ENCODE measurements around the gene LARGE1.
"Not testable (repeated sequence)": the region's sequence is repeated elsewhere in the genome, so short reads cannot be mapped to it uniquely, and the experiment has no call there.

LARGE1 gene

DNA sequence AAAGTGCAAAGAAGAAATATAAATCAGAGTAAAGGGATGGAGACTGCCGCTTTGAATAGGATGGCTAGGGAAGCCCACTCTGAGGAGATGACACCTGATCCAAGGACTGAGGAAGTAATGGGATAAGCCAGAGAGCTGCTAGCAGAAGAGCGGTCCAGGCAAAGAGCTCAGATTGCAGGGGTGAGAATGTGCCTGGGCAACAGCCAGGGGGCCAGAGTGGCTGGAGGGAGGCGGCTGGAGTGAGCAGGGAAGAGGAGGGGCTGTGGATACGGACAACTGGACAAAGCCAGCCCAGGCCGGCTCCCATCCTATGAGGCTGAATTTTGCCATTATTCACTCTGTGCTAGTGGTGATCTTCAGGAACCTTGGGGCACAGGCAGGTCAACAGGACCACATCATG lies 501.8 kb downstream of the LARGE1 start:
- DNase-seq (ENCODE audit: low spot score), result no peak

GRCh38 chr22:33415401-33415800 lies 504.9 kb downstream of the LARGE1 start:
- DNase-seq (ENCODE audit: low spot score), result no peak

- no peak for DNase-seq (ENCODE audit: low spot score)
These were observed 511.2 kb downstream of the LARGE1 start for GRCh38 chr22:33409079-33409478.

GRCh38 chr22:33405194-33405593 lies 515.1 kb downstream of the LARGE1 start:
- DNase-seq (ENCODE audit: low spot score), result no peak

DNA sequence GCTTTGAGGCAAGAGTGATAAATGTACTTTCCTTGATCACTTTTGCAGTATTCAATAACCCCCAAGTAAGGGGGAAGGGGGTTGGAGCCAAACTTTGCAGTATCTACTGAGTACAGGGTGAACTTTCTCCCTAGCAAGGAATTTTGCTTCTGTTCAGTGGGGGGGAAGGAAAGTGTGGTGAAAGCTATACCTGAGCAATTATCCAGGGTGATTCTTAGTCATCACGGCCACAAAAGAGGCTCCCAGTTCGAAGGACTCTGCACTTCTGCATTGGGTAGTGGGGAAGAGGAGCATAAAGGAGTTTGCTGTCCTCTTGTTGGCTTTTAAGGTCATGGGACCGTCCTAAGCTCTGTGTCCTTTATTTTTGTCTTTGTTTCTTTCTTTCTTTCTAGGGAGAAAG lies 515.6 kb downstream of the LARGE1 start:
- DNase-seq (ENCODE audit: low spot score), result no peak

GRCh38 chr22:33402325-33402724 lies 518.0 kb downstream of the LARGE1 start:
- DNase-seq (ENCODE audit: low spot score), result no peak

DNA sequence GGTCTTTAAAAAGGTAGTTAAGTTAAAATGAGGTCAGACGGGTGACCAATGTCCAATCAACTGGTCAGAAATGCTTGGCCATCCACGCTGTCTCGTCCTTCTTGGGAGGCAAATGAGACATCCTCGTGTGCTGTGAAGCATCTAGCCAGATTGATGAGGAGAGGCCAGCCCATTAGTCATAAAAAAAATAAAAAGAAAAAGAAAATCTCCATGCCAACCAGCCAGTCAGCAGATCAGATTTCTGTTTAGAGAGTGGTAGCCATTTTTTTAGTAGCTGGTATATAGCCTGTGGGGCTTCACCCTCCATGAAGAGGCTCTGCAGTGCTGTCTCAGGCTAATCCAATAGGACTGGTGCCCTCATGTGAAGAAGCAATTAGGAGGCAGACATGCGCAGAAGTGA lies 519.0 kb downstream of the LARGE1 start:
- DNase-seq (ENCODE audit: low spot score), result no peak

GRCh38 chr22:33400891-33401290 lies 519.4 kb downstream of the LARGE1 start:
- no peak for DNase-seq (ENCODE audit: low spot score)

DNA sequence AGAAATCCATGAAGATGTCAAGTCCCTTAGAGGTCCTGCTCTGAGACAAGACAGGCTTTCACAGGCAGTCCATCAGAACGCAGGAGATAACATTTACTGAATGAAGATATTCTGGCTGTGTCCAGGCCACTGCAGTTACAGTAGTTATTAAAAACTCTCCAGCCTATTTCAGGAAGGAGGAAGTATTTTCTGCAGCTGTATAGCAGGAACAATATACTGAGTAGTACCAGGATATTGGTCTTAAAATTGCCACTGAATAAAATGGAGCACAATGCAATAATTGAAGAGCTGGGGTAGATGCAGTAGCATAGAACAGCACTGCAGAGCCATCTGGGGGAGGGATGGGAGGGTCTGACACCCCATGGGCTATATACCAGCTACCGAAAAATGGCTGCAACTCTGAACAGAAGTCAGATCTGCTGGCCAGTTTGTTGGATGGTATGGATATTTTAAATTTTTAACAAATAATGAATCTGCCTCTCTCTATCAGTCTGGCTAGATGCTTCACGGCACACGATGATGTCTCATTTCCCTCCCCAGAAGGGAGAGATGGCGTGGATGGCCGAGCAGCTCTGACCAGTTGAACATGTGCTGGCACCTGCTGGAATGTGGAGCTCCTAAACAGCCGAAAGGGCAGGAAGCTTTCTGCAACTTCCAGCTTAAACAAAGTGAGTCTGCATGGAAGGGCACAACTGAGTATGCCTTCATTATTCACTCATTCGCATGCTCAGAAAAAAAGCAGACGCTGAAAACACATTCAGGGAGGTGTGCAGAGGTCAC lies 520.0 kb downstream of the LARGE1 start:
- DNase-seq (ENCODE audit: low spot score), result no peak

DNA sequence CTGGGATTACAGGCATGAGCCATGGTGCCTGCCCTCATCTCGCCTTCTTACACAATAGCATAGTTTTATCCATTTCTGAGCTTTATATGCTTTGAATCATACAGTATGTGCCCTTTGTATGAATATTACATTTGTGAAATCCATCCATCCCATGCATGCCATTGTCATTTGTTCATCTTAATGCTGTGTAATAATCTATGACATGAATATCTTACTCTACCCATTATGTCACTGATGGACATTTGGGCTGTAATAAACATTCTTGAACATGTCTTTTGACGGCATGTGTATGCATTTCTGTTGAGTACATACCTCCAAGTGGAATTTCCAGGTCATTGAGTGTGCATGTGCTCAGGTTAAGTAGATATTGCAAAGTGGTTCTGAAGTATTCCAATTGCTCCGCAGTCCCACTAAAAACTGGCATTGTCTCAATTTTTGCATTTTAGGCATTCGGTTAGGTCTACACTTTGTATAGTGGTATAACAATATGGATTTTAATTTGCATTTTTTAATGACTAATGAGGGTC lies 522.8 kb downstream of the LARGE1 start:
- DNase-seq (ENCODE audit: low spot score), result no peak

DNA sequence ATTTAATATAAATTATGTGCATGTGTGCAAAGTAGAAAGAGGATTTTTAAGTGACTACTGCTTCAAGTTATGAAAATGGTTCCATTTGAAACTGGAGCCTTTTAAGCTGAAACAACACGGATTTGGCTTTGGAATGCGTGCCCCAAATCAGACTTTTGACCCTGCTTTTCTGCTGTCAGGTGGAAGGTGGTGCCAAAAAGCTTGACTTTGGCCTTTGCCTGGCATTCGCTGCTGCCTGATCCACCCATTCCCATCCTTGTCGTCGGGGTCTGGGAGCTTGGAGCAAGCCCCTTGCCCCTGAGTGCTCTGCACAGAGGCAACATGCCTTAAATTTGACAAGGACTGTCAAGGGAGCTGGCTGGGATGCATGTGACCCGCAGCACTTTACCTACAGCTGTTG lies 526.8 kb downstream of the LARGE1 start:
- DNase-seq (ENCODE audit: low spot score), result no peak

DNA sequence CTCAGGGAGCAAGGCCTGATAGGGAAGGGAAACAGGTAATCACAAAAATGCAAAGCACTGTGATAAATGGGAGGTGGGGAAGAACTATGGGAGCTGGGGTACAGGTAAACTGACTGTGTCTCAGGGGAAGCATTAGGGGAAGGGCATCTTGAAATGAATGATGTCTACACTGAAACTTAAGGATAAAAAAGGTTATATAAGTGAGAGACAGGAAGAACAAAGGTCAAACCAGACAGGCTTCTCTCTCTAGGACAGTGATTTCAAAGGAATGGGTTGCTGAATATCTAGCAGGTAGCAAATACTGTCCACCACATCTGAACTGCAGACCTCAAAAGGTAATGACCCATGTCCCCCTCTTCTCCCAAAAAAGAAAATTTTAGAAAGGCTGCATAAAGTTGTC lies 529.0 kb downstream of the LARGE1 start:
- DNase-seq (ENCODE audit: low spot score), result no peak

- no peak for DNase-seq (ENCODE audit: low spot score)
These were observed 530.3 kb downstream of the LARGE1 start for GRCh38 chr22:33389936-33390335.

DNA sequence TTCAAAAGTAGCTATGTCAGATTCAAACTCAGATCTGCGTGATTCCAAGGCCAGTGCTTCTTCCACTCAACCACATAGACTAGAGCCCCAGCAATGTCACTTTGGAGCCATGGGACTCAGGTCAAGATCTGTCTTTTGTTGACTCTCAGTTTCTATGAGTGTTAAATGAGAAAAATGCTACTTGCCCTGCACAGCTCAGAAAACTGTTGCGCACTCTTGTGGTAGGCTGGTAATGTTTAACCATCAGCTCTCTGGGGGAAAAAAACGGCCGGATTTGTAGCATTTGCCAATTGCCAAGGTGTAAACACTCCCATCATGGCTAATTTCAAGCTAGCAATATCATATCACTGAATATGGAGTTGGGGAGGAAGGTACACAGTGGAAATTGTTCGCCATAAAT lies 534.0 kb downstream of the LARGE1 start:
- DNase-seq (ENCODE audit: low spot score), result no peak

GRCh38 chr22:33385611-33386010 lies 534.7 kb downstream of the LARGE1 start:
- DNase-seq (ENCODE audit: low spot score), result no peak

GRCh38 chr22:33382436-33382835 lies 537.8 kb downstream of the LARGE1 start:
- no peak for DNase-seq (ENCODE audit: low spot score)

DNA sequence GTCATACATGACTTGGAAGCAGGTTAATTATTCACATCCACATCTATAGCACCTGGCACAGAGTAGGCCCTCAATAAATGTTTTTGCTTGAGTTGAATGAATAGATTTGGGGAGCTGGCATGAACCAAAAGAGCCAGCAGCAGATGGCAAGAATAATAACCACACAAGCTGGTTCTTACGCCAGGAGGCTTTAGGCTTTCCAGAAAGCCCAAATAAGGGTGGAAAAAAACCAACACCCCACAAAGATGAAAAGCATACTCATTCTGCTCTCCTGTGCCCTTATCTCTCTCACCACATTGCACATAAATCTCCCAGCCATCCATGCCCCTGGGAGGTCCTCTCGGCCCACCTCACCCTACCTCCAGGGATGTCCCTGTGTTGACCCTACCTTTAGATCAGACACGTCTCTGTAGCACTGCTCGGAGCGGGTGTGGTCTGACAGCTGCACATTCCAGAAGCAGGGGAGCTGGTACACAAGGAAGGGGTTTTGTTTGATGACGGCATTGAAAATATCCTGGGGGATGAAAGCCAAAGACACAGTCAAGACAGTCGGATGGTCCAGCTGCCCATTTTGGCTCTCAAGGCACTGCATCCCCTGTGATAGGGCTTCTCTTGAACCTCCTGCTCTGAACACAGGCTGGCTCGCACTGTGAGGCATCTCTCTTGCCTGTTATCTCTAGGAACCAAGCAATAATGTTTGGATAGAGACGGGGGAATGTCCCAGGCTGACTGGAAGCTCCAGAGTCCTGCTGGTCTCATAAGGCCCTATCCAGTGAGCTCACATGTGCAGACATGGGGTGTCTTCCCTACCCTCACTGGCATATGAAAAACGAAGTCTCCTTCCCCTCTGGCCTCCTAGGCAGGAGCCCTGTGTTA lies 538.5 kb downstream of the LARGE1 start:
- DNase-seq (ENCODE audit: low spot score), result no peak

DNA sequence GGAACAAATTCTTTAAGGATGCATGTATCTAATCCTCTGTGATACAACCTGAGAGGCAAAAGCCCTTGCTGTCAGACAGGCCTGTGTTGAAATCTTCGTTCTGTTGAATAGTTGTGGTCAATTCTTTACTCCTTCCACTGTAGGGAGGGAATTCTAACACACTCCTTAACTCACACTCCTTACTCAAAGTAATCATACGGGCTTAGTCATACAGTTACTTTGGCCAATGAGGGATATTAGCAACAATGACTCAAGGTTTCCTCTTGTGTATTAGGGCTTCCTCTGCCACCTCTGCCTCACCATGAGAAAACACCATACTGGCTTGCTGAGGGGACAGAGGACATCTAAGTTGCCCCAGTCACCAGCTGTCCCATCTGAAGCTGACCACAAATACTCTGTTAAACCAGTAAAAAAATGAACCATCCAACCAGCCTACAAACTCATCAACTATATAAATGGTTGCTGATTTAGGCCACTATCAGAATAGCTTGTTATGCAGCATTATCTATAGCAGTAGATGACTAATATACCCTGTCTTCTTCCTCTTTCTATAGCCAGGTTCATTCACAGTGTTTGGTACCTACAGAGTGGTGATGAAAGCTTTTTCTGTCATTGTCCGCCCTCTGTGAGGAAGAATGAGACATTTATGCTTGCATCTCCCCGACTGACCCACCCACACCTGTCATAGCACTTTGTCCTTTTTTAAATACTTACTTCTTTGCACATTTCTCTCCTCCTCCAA lies 539.3 kb downstream of the LARGE1 start:
- DNase-seq (ENCODE audit: low spot score), result no peak

DNA sequence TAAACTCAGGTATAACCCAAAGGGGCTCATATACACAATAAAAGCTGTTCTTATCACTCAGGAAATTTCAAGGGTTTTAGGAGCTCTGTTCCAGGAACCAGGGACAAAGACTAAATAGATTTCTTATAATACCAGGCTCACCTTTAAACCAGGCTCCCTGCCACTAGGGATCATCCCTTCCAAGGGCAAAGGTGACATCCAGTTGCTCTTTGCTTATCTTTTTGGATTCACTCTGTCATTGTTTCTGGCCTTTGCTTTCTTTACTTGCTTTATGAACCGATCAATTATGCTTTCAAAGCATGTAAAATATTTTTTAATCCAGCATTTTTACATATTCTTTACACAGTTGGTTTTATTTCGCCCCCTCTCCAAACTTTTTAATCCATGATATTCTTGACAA lies 540.4 kb downstream of the LARGE1 start:
- DNase-seq (ENCODE audit: low spot score), result no peak

- no peak for DNase-seq (ENCODE audit: low spot score)
These were observed 547.4 kb downstream of the LARGE1 start for GRCh38 chr22:33372875-33373274.

GRCh38 chr22:33363256-33363655 lies 557.0 kb downstream of the LARGE1 start:
- DNase-seq (ENCODE audit: low spot score), result not testable (repeated sequence)

GRCh38 chr22:33362702-33363101 lies 557.6 kb downstream of the LARGE1 start:
- no peak for DNase-seq (ENCODE audit: low spot score)
